ACC112 (cell line): ENCODE measurements around the gene EPHX1.

ENCODE experiments used
- H2AFZ ChIP-seq: fragments of 200-600 bp; sonication (generic); one replicate; pipeline ENCODE4 v1.6.0; 2017; ENCODE audit warnings: antibody characterized with exemption, low read length; ENCODE audit not compliant: unreplicated experiment
- H3K27ac ChIP-seq: fragments of 200-600 bp; sonication (generic); 2 replicates; pipeline ENCODE4 v1.5.1; 2014; ENCODE audit warnings: low read depth, mild to moderate bottlenecking, antibody characterized with exemption, low read length, moderate library complexity
- H3K27me3 ChIP-seq: fragments of 200-600 bp; sonication (generic); 2 replicates; pipeline ENCODE4 v1.6.1; 2014; ENCODE audit warnings: mild to moderate bottlenecking, antibody characterized with exemption, low read length, moderate library complexity, mixed read lengths; ENCODE audit not compliant: insufficient read depth
- H3K36me3 ChIP-seq: fragments of 200-600 bp; sonication (generic); 2 replicates; pipeline ENCODE4 v1.6.1; 2016; ENCODE audit warnings: mild to moderate bottlenecking, antibody characterized with exemption, low read length, moderate library complexity, mixed read lengths; ENCODE audit not compliant: insufficient read depth
- H3K4me1 ChIP-seq: fragments of 200-600 bp; sonication (generic); one replicate; pipeline ENCODE4 v1.6.1; 2016; ENCODE audit warnings: low read length, mixed read lengths; ENCODE audit not compliant: insufficient read depth, unreplicated experiment, control insufficient read depth
- H3K4me3 ChIP-seq: fragments of 200-600 bp; sonication (generic); 2 replicates; pipeline ENCODE4 v1.5.1; 2014; ENCODE audit warnings: mild to moderate bottlenecking, low read depth, low read length
- H3K79me2 ChIP-seq: fragments of 200-600 bp; sonication (generic); one replicate; pipeline ENCODE4 v1.6.0; 2016; ENCODE audit warnings: low read length; ENCODE audit not compliant: control insufficient read depth, unreplicated experiment, insufficient read depth

Gene EPHX1

DNA sequence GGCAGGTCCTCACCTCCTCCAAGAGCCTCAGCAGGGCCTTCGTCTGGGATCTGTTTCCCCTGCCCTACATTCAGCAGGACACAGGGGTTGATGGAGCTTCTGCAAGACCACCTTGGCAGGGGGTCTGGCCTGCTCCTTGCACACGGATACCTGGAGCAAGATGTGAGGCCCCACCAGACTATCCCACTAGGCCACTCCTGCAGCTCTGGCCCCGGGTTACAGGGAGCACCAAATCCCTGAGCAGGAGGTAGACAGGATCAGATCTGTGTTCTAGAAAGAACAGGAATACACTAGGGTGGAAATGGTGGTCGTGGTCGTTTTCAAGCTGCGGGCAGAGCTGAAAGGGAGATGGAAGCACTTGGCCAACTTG, 33.5 kb downstream of the EPHX1 start:
- no peak overlapping the region for H3K4me3 ChIP-seq
- H3K79me2 ChIP-seq, result no peaks in the 10 kb centered on the region
- H3K36me3 ChIP-seq, result no peaks in the 10 kb centered on the region; the same call in 1 of the 2 replicates
- no peaks in the 10 kb centered on the region for H3K27me3 ChIP-seq
- H3K27ac ChIP-seq, result no peak overlapping the region
- H3K4me1 ChIP-seq, result no peaks in the 10 kb centered on the region
- H2AFZ ChIP-seq, result no peak overlapping the region

GRCh38 chr1:225844236-225845061, 34.5 kb downstream of the EPHX1 start:
- H3K79me2 ChIP-seq, result no peaks in the 10 kb centered on the region
- H3K27me3 ChIP-seq, result no peaks in the 10 kb centered on the region
- H2AFZ ChIP-seq, result no peak overlapping the region
- H3K4me3 ChIP-seq, result no peak overlapping the region
- H3K4me1 ChIP-seq, result no peaks in the 10 kb centered on the region
- H3K27ac ChIP-seq, result no peak overlapping the region
- no peaks in the 10 kb centered on the region; the same call in 1 of the 2 replicates for H3K36me3 ChIP-seq

DNA sequence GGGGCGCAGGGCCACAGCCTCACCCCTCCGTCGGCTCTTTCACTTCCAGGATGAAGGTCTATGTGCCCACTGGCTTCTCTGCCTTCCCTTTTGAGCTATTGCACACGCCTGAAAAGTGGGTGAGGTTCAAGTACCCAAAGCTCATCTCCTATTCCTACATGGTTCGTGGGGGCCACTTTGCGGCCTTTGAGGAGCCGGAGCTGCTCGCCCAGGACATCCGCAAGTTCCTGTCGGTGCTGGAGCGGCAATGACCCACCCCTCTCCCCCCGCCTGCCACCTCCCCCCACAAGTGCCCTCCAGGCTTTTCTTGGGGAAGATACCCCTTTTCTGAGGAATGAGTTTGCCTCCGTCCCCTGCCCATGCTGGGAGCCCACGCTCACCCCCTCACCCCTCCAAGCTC, 35.2 kb downstream of the EPHX1 start:
- Histone ChIP-seq H3K27ac (no peak overlapping the region), H3K79me2 (no peaks in the 10 kb centered on the region), H3K4me1 (no peaks in the 10 kb centered on the region), H3K27me3 (no peaks in the 10 kb centered on the region), H3K36me3 (no peaks in the 10 kb centered on the region; the same call in 1 of the 2 replicates), H3K4me3 (no peak overlapping the region), H2AFZ (no peak overlapping the region)

GRCh38 chr1:225845571-225846259, 35.8 kb downstream of the EPHX1 start:
- Histone ChIP-seq H3K27ac (no peak overlapping the region), H2AFZ (no peak overlapping the region), H3K4me1 (no peaks in the 10 kb centered on the region), H3K4me3 (no peak overlapping the region), H3K79me2 (no peaks in the 10 kb centered on the region), H3K36me3 (no peaks in the 10 kb centered on the region; the same call in 1 of the 2 replicates), H3K27me3 (no peaks in the 10 kb centered on the region)

DNA sequence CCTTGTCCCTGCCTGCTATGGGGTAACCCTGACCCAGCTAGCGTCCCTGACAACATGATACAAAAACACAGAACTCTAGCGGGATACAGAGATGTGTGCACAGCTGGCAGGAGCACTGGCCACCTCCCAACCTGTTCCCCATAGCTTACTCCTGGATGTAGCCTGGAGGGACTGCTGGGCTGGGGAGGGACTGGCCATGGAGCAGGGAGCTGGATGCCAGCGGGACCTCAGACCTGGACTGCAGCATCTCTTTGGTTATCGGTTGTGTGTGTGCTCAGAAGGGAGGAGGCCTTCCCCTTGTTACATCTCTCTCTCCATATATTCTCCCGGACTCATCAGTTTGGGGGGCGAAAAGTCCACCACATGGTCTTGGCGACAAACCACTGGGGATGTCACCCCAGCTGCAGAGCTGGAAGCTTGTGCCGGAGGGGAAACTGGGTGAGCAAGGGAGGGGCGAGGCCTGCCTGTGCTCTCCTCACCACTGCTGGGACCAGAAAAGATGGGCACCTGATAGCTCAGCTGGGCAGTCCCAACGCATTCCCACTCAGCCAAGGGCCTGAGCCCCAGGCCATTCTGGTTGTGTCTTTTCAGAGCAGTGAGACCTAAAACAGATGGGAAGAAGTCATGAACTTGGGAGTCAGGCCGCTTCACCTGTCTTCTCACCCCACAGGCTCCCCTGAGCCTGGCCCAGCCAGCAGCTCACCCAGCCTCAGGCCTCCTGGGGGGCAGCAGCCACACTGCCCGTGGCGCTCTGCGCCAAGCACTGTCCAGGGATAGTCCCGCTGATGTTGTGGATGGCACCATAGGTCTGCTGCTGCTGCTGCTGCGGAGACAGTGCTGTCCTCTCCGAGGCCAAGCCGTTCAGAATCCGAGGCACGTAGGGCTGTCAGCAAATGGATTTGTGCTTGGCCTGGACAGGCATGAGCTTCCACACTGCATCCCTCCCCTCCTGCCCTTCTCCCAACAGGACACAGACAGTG, 36.7 kb downstream of the EPHX1 start:
- H3K27me3 ChIP-seq, result no peaks in the 10 kb centered on the region
- no peaks in the 10 kb centered on the region for H3K79me2 ChIP-seq
- H3K4me3 ChIP-seq, result no peak overlapping the region
- no peaks in the 10 kb centered on the region for H3K4me1 ChIP-seq
- no peaks in the 10 kb centered on the region; the same call in 1 of the 2 replicates for H3K36me3 ChIP-seq
- no peak overlapping the region for H2AFZ ChIP-seq
- H3K27ac ChIP-seq, result no peak overlapping the region

DNA sequence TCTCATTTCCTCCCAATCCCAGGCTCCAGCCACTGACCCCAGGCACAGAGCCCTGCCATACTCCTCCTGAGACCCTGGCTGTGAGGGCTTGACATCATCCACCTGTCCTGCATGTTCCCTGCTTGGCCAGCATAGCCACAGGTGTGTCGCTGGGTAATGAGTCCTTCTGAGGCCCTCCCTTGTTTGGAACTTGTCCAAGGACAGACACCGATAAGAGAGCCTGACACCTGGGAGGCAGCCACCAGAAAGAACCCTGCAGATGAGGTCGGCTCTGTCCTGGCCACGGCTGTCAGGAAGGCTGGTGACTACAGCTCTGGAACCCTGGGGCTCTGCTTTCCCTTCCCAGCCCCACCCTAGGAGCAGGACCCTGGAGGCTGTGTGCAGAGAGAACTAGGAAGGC, 37.7 kb downstream of the EPHX1 start:
- Histone ChIP-seq H2AFZ (no peak overlapping the region), H3K27me3 (no peaks in the 10 kb centered on the region), H3K27ac (no peak overlapping the region), H3K4me1 (no peaks in the 10 kb centered on the region), H3K4me3 (no peak overlapping the region), H3K36me3 (no peaks in the 10 kb centered on the region; the same call in 1 of the 2 replicates), H3K79me2 (no peaks in the 10 kb centered on the region)

- H3K79me2 ChIP-seq, result no peaks in the 10 kb centered on the region
- H3K4me3 ChIP-seq, result no peak overlapping the region
- no peak overlapping the region for H2AFZ ChIP-seq
- no peaks in the 10 kb centered on the region; the same call in 1 of the 2 replicates for H3K36me3 ChIP-seq
- no peaks in the 10 kb centered on the region for H3K27me3 ChIP-seq
- no peaks in the 10 kb centered on the region for H3K4me1 ChIP-seq
- H3K27ac ChIP-seq, result no peak overlapping the region
Observed at GRCh38 chr1:225848030-225848955, 38.4 kb downstream of the EPHX1 start.

DNA sequence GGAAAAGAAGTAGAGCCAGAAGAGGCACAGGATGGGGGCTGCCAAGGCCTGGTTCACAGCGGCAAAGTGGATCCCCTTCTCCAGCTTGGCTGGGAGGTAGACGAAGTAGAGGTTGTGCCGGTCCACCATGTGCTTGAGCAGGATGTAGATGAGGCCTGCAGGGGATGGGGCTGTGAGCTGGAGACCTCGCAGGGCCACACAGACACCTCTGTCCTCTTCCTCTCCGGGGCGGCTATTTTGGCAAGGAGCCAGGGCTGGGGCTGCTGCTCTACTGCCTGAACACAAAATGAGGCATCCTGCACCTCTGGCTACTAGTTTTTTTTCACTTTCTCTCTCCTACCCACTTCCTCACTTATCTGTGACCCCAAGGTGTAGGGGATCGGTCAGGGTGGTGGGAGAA, 40.0 kb downstream of the EPHX1 start:
- Histone ChIP-seq H3K36me3 (no peaks in the 10 kb centered on the region; the same call in 1 of the 2 replicates), H3K4me1 (no peaks in the 10 kb centered on the region), H3K4me3 (no peak overlapping the region), H3K27ac (no peak overlapping the region), H3K27me3 (no peaks in the 10 kb centered on the region), H2AFZ (no peak overlapping the region), H3K79me2 (no peaks in the 10 kb centered on the region)

- Histone ChIP-seq H3K4me1 (no peaks in the 10 kb centered on the region), H2AFZ (no peak overlapping the region), H3K4me3 (no peak overlapping the region), H3K27ac (no peak overlapping the region), H3K36me3 (no peaks in the 10 kb centered on the region; the same call in 1 of the 2 replicates), H3K79me2 (no peaks in the 10 kb centered on the region), H3K27me3 (no peaks in the 10 kb centered on the region)
Observed at GRCh38 chr1:225850370-225850769, 40.4 kb downstream of the EPHX1 start.
